Pulmonary artery endothelial cell (primary cell): Measurements from ENCODE around the gene OTOF. TPM values are rescaled to one million over a fixed set of nuclear protein-coding genes. Genes with fewer than 3 reads are reported as not detected.

Experiments
- DNase-seq: peaks from one replicate; pipeline ENCODE4 v3.0.0-alpha.2; 2011; ENCODE audit warnings: low read depth, low spot score
- total RNA-seq: library from RNA; depleted of rRNA; stranded (reverse); fragments of >200 nt; gene quantifications from 2 replicates; pipeline ENCODE4 v1.2.3, GENCODE V29; 2014

The OTOF gene
- total RNA-seq, 1 donor from 2014 or later, result 0.26 TPM

DNA sequence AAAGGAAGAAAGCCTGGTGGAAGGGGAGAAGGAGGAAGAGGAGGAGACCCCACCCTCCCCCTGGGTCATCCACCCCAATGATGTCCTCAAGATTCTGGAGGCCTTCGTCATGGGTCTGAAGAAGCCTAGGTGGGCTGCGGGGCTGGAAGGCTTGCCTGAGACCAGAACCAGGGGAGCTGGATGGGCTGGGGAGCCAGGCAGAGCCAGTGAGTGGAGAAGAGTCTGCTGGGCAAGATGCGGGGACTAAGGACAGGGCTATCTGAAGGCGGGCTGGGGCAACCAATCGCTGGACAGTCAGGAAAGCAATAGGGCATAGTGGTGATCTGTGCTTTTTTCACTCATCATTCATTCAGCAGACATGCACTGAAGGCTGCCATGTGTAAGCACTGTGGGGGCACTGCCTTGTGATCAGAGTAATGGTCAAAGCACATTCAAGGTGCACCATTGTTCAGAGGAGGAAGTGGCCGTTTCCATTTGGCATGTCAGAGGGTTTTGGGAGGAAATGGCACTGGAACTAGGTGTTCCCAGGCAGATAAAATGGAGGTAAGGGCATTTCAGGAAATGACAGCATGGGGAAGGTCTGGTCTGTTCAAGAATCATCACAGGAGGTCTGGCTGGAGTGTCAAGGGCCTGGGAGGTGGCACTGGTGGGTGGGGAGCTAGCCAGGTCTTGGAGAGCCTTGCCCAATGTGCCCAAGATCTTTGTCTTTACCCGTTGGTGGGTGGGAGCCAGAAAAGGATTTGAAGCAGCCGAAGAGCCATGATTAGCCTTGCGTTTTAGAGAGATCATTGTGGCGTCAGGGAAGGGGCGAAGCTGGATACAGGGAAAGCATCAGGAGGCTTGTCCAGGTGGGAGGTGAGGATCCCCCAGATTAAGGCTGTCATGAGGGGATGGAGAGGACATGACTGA lies 24.2 kb downstream of the OTOF start:
- no peak for DNase-seq

- DNase-seq, result no peak
Measured at GRCh38 chr2:26451700-26452099, 26.2 kb downstream of the OTOF start.

- no peak for DNase-seq
Measured at GRCh38 chr2:26450031-26450635, 27.8 kb downstream of the OTOF start.

GRCh38 chr2:26449278-26450030 lies 28.5 kb downstream of the OTOF start:
- DNase-seq, result no peak

- no peak for DNase-seq
Measured at GRCh38 chr2:26448651-26449050, 29.3 kb downstream of the OTOF start.

GRCh38 chr2:26444236-26444635 lies 33.7 kb downstream of the OTOF start:
- no peak for DNase-seq

GRCh38 chr2:26442707-26443106 lies 35.2 kb downstream of the OTOF start:
- DNase-seq, result no peak

DNA sequence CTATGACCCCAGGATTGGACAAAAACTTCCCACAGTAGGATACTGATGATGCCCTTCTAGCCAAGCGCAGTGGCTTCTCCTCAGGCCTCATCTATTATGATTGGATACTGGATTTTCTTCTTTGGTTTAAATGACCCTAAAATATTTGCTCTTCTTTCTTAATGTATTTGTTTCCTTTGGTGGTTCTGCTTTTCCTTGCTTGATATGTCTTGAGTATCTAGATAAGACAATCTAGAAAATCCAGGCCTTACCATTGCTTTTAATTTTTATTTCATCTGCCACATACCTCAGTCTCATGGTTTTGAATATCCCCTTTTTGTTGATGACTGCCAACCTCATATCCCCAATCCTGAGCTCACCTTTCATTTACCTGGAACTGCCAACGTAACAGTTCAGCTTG lies 35.6 kb downstream of the OTOF start:
- DNase-seq, result no peak

DNA sequence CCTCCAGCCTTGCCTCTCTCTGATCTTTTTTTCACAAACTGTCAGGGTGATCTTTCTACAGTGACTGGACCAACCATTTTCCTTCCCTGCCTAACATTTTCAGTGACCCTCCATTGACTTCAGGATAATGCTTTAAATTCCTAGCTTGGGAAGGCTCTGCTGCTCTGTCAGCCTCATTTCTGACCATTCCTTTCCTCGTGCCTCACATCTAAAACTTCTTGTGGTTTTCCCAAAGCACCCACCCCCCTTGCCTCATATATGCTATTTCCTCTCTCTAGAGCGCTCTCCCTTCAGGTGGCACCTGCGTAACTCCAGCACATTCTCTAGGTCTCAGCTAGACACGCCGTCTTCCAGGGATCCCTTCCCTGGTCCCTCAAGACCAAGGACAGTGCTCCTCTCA lies 39.0 kb downstream of the OTOF start:
- no peak for DNase-seq

- DNase-seq, result no peak
Measured at GRCh38 chr2:26438526-26438925, 39.4 kb downstream of the OTOF start.

DNA sequence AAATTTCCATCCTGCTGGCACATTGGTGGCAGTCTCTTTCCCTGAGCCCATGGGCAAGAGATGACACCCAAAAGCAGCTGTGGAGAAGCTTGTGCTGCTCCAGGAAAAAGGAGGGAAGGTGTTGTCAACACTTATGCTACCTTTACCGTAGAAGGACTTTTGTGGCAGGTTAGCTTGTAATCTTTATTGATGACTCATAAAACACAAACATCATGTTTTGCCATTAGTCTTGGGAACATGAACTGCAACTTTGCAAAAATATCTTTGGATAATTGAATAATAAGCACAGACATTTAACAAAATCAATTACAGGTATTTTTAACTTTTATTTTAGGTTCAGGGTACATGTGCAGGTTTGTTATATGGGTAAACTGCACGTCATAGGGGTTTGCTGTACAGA lies 42.8 kb downstream of the OTOF start:
- DNase-seq, result no peak

GRCh38 chr2:26432859-26433258 lies 45.1 kb downstream of the OTOF start:
- DNase-seq, result no peak

GRCh38 chr2:26432363-26432762 lies 45.6 kb downstream of the OTOF start:
- DNase-seq, result no peak

DNA sequence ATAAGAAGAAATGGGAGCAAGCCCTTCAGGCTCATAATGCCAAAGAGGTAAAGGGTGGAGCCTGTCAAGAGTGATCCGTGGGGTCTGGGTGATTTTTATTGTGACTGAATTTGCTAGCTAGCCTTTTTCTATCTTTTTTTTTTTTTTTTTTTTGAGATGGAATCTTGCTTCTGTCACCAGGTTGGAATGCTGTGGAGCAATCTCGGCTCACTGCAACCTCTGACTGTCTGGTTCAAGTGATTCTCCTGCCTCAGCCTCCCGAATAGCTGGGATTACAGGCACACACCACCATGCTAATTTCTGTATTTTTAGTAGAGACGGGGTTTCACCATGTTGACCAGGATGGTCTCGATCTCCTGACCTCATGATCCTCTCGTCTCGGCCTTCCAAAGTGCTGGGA lies 47.1 kb downstream of the OTOF start:
- DNase-seq, result no peak

DNA sequence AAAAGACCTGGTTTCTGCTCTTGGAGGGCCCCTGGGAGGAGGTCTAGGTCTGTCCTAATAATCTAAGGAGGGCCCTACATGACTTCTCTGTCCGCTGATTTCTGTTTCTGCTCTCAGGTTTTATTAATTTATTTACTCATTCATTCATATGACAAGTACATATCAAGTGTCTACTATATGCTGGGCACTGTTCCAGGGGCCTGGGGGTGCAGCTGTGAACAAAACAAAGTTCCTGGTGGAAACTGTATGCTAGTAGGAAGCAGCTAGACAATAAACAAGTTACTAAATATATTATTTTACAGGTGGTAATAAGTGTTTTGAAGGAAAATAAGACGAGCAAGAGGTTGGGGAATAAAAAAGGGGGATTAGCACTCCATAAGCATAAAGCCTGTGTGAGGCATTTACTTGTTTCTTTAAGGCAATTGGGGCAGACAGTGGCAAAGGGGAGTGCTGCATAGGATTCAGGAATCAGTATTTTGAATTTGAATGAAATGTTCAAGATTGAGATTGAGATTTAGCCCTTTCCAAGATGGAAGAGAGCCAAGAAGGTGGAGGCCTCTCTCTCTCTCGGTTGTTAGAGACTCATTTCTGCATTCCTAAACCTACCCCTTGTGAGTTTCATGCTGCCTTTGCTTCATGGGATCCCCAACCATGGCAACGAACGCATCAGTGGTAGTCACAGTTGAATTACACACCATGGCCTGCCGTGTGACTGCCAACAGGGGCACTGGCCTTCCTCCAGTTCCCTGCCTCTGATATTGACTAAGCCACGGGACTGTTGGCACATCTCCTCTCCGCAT lies 47.9 kb downstream of the OTOF start:
- DNase-seq, result no peak

DNA sequence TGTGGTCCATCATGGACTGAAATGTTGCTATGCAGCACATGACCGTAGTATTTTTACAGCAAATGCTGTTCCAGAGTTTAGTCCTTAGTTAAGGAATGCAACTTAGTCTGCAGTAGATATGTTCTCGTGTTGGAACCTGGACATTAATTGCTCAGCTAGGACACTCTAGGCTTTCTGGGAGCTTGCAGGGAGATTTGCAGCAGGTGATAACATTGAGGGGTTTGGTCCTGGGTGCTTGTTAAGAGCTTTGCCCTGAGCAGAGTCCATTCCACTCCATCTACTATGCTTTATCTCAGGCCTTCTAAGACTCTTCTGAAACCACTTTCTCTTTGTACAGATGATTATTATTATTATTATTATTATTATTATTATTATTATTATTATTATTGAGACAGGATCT lies 49.1 kb downstream of the OTOF start:
- DNase-seq, result no peak

DNA sequence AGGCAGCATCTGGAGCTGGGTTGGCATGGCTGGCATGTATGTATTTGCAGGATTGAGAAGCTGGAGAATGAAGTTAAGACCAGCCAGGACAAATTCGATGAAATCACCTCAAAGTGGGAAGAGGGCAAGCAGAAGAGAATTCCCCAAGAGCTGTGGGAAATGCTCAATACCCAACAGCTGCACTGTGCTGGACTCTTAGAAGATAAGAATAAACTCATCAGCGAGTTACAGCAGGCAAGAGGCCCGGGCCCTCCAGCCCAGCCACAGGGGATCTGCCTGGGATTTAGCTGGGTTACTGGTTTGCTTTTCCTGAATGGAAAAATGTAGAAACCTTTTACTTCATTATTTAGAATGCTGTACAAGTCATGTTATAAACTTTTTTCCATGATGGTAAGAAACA lies 53.7 kb downstream of the OTOF start:
- DNase-seq, result no peak

GRCh38 chr2:26423750-26424149 lies 54.2 kb downstream of the OTOF start:
- no peak for DNase-seq

DNA sequence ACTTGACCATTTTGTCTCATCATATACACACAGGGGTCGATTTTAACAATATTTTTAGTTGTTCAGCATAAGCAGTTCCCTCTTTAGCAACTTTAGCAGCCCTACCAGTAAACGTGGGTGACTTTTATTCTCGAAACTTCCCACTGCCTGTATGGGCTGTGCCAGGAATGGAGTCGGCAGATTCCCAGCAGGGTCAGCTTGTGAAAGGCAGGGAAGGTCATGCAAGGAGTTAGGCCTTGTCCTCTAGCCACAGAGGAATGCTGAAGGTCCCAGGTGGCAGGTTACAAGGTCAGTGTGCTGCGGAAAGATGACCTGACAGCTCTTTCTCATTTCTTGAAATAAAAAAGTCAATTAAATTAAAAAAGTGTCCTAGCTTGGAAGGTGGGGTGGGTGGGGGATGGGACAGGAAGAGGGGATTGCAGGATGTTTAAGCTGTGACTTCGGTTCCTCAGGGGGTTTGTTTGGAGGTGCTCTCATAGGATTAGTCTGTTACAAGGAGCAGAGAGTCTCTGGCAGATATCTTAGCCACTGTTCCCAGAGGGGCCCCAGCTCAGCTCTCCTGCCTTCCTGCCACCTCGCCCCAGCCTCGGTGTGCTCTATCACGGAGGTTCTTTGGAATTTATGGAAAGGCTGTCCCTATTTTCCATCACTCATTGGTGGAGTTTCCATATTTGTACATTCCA lies 54.8 kb downstream of the OTOF start:
- DNase-seq, result no peak

- no peak for DNase-seq
Measured at GRCh38 chr2:26421961-26422360, 56.0 kb downstream of the OTOF start.

DNA sequence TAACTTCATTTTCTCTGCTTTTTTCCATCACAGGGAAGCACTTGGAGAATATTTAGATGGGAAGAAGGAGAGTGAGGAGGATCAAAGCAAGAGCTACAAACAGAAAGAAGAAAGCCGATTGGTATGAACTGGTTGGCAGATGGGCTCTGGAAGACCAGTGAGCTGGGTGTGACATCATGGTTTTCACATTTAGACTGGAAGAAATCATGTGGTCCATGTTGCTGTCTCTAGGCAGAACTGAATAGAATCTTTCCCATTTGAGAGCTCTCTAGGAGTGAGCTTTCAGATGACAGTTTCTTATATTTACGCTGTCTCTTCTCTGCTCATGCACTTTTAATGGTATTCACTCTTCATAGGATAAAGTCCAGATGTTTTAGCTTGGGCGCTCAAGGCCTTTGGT lies 63.6 kb downstream of the OTOF start:
- DNase-seq, result no peak
